Kidney (tissue), 14 donors: ENCODE measurements around the gene DGKG. TPM values are rescaled to one million over a fixed set of nuclear protein-coding genes. Genes with fewer than 3 reads are reported as not detected.

ENCODE experiments used
- DNase-seq, 5 donors: peaks; one replicate each; pipeline ENCODE4 v3.0.0-alpha.2; 2013 to 2020
- FAIRE-seq: peaks from 2 replicates; lab custom pipeline; 2012; peaks lifted over from hg19 to GRCh38; lab: Jason Lieb, UNC
- H3K27ac ChIP-seq, 2 donors: one replicate each; pipeline ENCODE4 v1.7.0; 2013; ENCODE audit warnings: low read depth in 2 of 2, low read length in 2 of 2, inconsistent platforms in 1 of 2
- H3K27me3 ChIP-seq: one replicate; pipeline ENCODE4 v1.7.1; 2013; ENCODE audit warnings: low read length, inconsistent platforms; ENCODE audit not compliant: control insufficient read depth, insufficient read depth
- H3K36me3 ChIP-seq, 3 donors: one replicate each; pipeline versions ENCODE4 v1.7.0 to v1.7.1; 2013; ENCODE audit warnings: low read length in 3 of 3, control low read depth in 1 of 3, inconsistent platforms in 1 of 3; ENCODE audit not compliant: insufficient read depth in 3 of 3, control insufficient read depth in 2 of 3
- H3K4me1 ChIP-seq, 3 donors: one replicate each; pipeline versions ENCODE4 v1.7.0 to v1.7.1; 2013; ENCODE audit warnings: low read length in 3 of 3, inconsistent platforms in 1 of 3, low read depth in 1 of 3; ENCODE audit not compliant: control insufficient read depth in 2 of 3, insufficient read depth in 2 of 3
- H3K4me3 ChIP-seq, 3 donors: one replicate each; pipeline versions ENCODE4 v1.7.0 to v1.8.1; 2013; ENCODE audit warnings: low read length in 3 of 3, control low read depth in 1 of 3, inconsistent platforms in 1 of 3
- H3K9ac ChIP-seq, 3 donors: one replicate each; pipeline versions ENCODE4 v1.7.0 to v1.7.1; 2013; ENCODE audit warnings: low read length in 3 of 3, control low read depth in 1 of 3, inconsistent platforms in 1 of 3
- H3K9me3 ChIP-seq, 3 donors: one replicate each; pipeline versions ENCODE4 v1.7.0 to v1.7.1; 2013; ENCODE audit warnings: low read length in 3 of 3, control low read depth in 1 of 3, inconsistent platforms in 1 of 3; ENCODE audit not compliant: control insufficient read depth in 2 of 3, insufficient read depth in 1 of 3
- CTCF ChIP-seq: IDR thresholded peaks from 3 replicates; pipeline ENCODE4 v1.5.1; 2012; ENCODE audit warnings: mild to moderate bottlenecking, moderate library complexity, borderline replicate concordance; ENCODE audit not compliant: insufficient read depth; ENCODE audit errors: extremely low read depth
- intact Hi-C: fragments of 100-400 bp; cut with DNase I; formaldehyde crosslinking; loops from one replicate; pipeline ENCODE4 v1.11.1; 2022
- polyA plus RNA-seq: library from polyadenylated mRNA; stranded (reverse); fragments of 350-450 nt; fragmentation: Illumina TruSeq; extraction: RNeasy Lipid Tissue Mini Kit (QIAGEN cat#74804); gene quantifications from one replicate; pipeline ENCODE4 v1.2.3, GENCODE V29; 2014; ENCODE audit warnings: low read depth, low replicate concordance; ENCODE audit not compliant: insufficient read depth
- total RNA-seq: library from RNA; stranded (reverse); fragmentation: NEBNext Ultra II Directional; extraction: Animal tissue kit (Norgen Biotek cat#: 25700); gene quantifications from one replicate; pipeline ENCODE4 v1.2.1, GENCODE V29; 2021
- donor health status: control.
- donor health status: control.
- donor health status: control.
- donor health status: control.
- donor health status: control.
- donor health status: DM: yes; HTN: yes; CAD: no.
- donor health status: Normal renal cell carcinoma (clear cell type).

Gene DGKG
- total and polyA plus RNA-seq, 2 donors from 2014 or later: 0.95 to 11.4 TPM

- Histone ChIP-seq H3K4me1 (peaks cover 0 to 7% (median 6%) of the 10 kb centered on the region in 3 donors), H3K27me3 (no peaks in the 10 kb centered on the region), H3K36me3 (no peaks in the 10 kb centered on the region), H3K9me3 (no peaks in the 10 kb centered on the region), H3K27ac (no peak overlapping the region), H3K9ac (no peak overlapping the region), H3K4me3 (no peak overlapping the region)
- TF ChIP-seq CTCF: no peak
- intact Hi-C loops: no loop called here
- FAIRE-seq (no peak), DNase-seq (no peak)
Observed at GRCh38 chr3:186176373-186176990, 185.6 kb downstream of the DGKG start.

- H3K4me3 ChIP-seq: no peak overlapping the region
- no peak for TF ChIP-seq CTCF
- H3K36me3 ChIP-seq: no peaks in the 10 kb centered on the region
- no peaks in the 10 kb centered on the region for H3K9me3 ChIP-seq
- no peak overlapping the region for H3K9ac ChIP-seq
- peaks cover 0 to 7% (median 6%) of the 10 kb centered on the region in 3 donors for H3K4me1 ChIP-seq
- no peak for FAIRE-seq
- no peaks in the 10 kb centered on the region for H3K27me3 ChIP-seq
- intact Hi-C loops: no loop called here
- no peak overlapping the region for H3K27ac ChIP-seq
- DNase-seq: no peak
Observed at GRCh38 chr3:186173224-186173815, 188.7 kb downstream of the DGKG start.

GRCh38 chr3:186172353-186172752, 189.7 kb downstream of the DGKG start:
- no peak overlapping the region for H3K9ac ChIP-seq
- H3K27me3 ChIP-seq: no peaks in the 10 kb centered on the region
- TF ChIP-seq CTCF: no peak
- no peak overlapping the region for H3K4me3 ChIP-seq
- FAIRE-seq: no peak
- H3K27ac ChIP-seq: no peak overlapping the region
- intact Hi-C loops: no loop called here
- no peaks in the 10 kb centered on the region for H3K36me3 ChIP-seq
- H3K4me1 ChIP-seq: peaks cover 0 to 6% (median 3%) of the 10 kb centered on the region in 3 donors
- H3K9me3 ChIP-seq: no peaks in the 10 kb centered on the region
- no peak for DNase-seq

GRCh38 chr3:186171521-186171920, 190.5 kb downstream of the DGKG start:
- Histone ChIP-seq H3K4me1 (no peaks in the 10 kb centered on the region), H3K4me3 (no peak overlapping the region), H3K9me3 (no peaks in the 10 kb centered on the region), H3K9ac (no peak overlapping the region), H3K27me3 (no peaks in the 10 kb centered on the region), H3K27ac (no peak overlapping the region), H3K36me3 (no peaks in the 10 kb centered on the region)
- intact Hi-C loops: no loop called here
- FAIRE-seq: no peak
- TF ChIP-seq CTCF: no peak
- DNase-seq: no peak
